Measurements from ENCODE around the gene DOCK2. TPM values are rescaled to one million over a fixed set of nuclear protein-coding genes. Genes with fewer than 3 reads are reported as not detected.

DOCK2 gene
- total and polyA plus RNA-seq, 9 of the 15 experiments (the other 6 are each of a cell fraction or from before 2014, with no cell fraction given) = 4.5 to 42.6 (median 20.5) TPM

- no peak for TF ChIP-seq ZNF740 (CRISPR knock-in tag; IDR thresholded peaks at IDR 0.05)
- TF ChIP-seq ZNF740 (tag; IDR thresholded peaks at IDR 0.05) = no peak
- no peak for TF ChIP-seq BMI1 (IDR thresholded peaks at IDR 0.05; ENCODE audit: low read length)
- peak; percentile 96 for TF ChIP-seq ZNF395 (CRISPR knock-in tag; IDR thresholded peaks at IDR 0.05)
- TF ChIP-seq DMBX1 (CRISPR knock-in tag; IDR thresholded peaks at IDR 0.05; ENCODE audit: borderline replicate concordance) = no peak; the same call in 1 of the 2 replicates
- no peak for TF ChIP-seq ZNF785 (CRISPR knock-in tag; IDR thresholded peaks at IDR 0.05)
- TF ChIP-seq CREB5 (CRISPR knock-in tag; IDR thresholded peaks at IDR 0.05) = no peak
- TF ChIP-seq SMAD2 (IDR thresholded peaks at IDR 0.05; ENCODE audit: low read depth, low read length) = no peak
- no peak for TF ChIP-seq ASH1L (IDR thresholded peaks at IDR 0.05; ENCODE audit: borderline replicate concordance, low read depth, partially characterized antibody)
- TF ChIP-seq KHSRP (IDR thresholded peaks at IDR 0.05) = no peak
- no peak for TF ChIP-seq GABPB1 (CRISPR knock-in tag; IDR thresholded peaks at IDR 0.05)
- no peak for TF ChIP-seq EGR1 (conservative IDR thresholded peaks at IDR 0.05)
- peak; percentile 88 for TF ChIP-seq ZNF175 (CRISPR knock-in tag; IDR thresholded peaks at IDR 0.05; ENCODE audit: low read depth)
- TF ChIP-seq CEBPZ (IDR thresholded peaks at IDR 0.05; ENCODE audit: borderline replicate concordance, low read depth, low read length) = no peak
- TF ChIP-seq FUS (optimal IDR thresholded peaks at IDR 0.05; ENCODE audit: low read depth, low read length) = no peak
- TF ChIP-seq TEAD2 (tag; IDR thresholded peaks at IDR 0.05) = no peak
- no peak for TF ChIP-seq SLC30A9 (CRISPR knock-in tag; IDR thresholded peaks at IDR 0.05)
- TF ChIP-seq THRA (IDR thresholded peaks at IDR 0.05) = no peak
Observed at GRCh38 chr5:170087168-170087817, 450.2 kb downstream of the DOCK2 start (continued).

Measured in K562 (cell line).